Vagina (tissue), 2 donors: ENCODE results near the gene AHNAK. TPM values are rescaled to one million over a fixed set of nuclear protein-coding genes. Genes with fewer than 3 reads are reported as not detected.

Experiments
- DNase-seq, 2 donors: peaks; one replicate each; pipeline ENCODE4 v3.0.0-alpha.2; 2017; ENCODE audit errors: extremely low spot score in 2 of 2
- H3K27ac ChIP-seq: fragments of 200-600 bp; sonication (generic); one replicate; pipeline ENCODE4 v1.5.1; 2019
- H3K27me3 ChIP-seq: fragments of 200-600 bp; sonication (generic); one replicate; pipeline ENCODE4 v1.5.1; 2019
- H3K36me3 ChIP-seq, 2 donors: fragments of 200-600 bp; sonication (generic); one replicate each; pipeline ENCODE4 v1.5.1; 2017 to 2019
- H3K4me1 ChIP-seq: fragments of 200-600 bp; sonication (generic); one replicate; pipeline ENCODE4 v1.5.1; 2019
- H3K4me3 ChIP-seq, 2 donors: fragments of 200-600 bp; sonication (generic); 1 replicate in 1 of 2; 2 replicates in 1 of 2; pipeline ENCODE4 v1.5.1; 2016 to 2019
- H3K9me3 ChIP-seq: fragments of 200-600 bp; sonication (generic); one replicate; pipeline ENCODE4 v1.5.1; 2019
- CTCF ChIP-seq, 3 experiments: fragments of 450-650 bp in 2 of 3; fragments of 200-600 bp in 1 of 3; sonication (generic) in 1 of 3; IDR thresholded peaks; one replicate each; pipeline ENCODE4 v1.5.1; 2017 to 2019; ENCODE audit warnings: antibody characterized with exemption in 3 of 3, mild to moderate bottlenecking in 2 of 3, moderate library complexity in 2 of 3
- POLR2A ChIP-seq, 2 donors: fragments of 450-650 bp; IDR thresholded peaks; one replicate each; pipeline ENCODE4 v1.6.1; 2017; ENCODE audit warnings: antibody characterized with exemption in 2 of 2, mild to moderate bottlenecking in 2 of 2, moderate library complexity in 2 of 2
- POLR2AphosphoS5 ChIP-seq, 2 donors: sonication (generic); formaldehyde crosslinking; IDR thresholded peaks; one replicate each; pipeline ENCODE4 v1.9.0; 2017; ENCODE audit warnings: antibody characterized with exemption in 2 of 2, mild to moderate bottlenecking in 2 of 2, low read depth in 1 of 2; ENCODE audit not compliant: insufficient read depth in 1 of 2
- intact Hi-C: fragments of 100-400 bp; cut with DNase I; formaldehyde crosslinking; loops from one replicate; pipeline ENCODE4 v1.15.1; 2023
- total RNA-seq: library from RNA; depleted of rRNA; stranded (reverse); fragments of >200 nt; gene quantifications from one replicate; pipeline ENCODE4 v1.2.3, GENCODE V29; 2016

AHNAK gene
- 828 TPM for total RNA-seq

GRCh38 chr11:62546244-62546928 is at the start of gene AHNAK:
AHNAK (minus strand) TSS chr11:62546806; CDS start chr11:62536098, 10,708 bp downstream.
- peak within 1 kb of the TSS; percentile 99 to 100 for H3K4me3 ChIP-seq
- DNase-seq, result peak in 1 of 2 donors; percentile 93
- H3K27me3 ChIP-seq, result no peaks in the 10 kb centered on the region
- H3K4me1 ChIP-seq, result peaks cover 75% of the 10 kb centered on the region
- no peaks in the 10 kb centered on the region for H3K36me3 ChIP-seq
- H3K27ac ChIP-seq, result peak within 1 kb of the TSS; percentile 100
- intact Hi-C loops, result no loop called here
- no peaks in the 10 kb centered on the region for H3K9me3 ChIP-seq
- TF ChIP-seq POLR2A (IDR thresholded peaks at IDR 0.05), result peak in 1 of 2 donors; percentile 93
- TF ChIP-seq CTCF (IDR thresholded peaks at IDR 0.05), result no peak
- TF ChIP-seq POLR2AphosphoS5 (IDR thresholded peaks at IDR 0.05; ENCODE audit: insufficient read depth in 1 of 2, low read depth in 1 of 2), result no peak

GRCh38 chr11:62595124-62595523 is 48.5 kb upstream of the AHNAK start:
- intact Hi-C loops, result no loop called here
- Histone ChIP-seq H3K36me3 (peaks cover 0 to 44% of the 10 kb centered on the region in 2 donors), H3K27ac (no peak overlapping the region), H3K9me3 (no peaks in the 10 kb centered on the region), H3K4me1 (peaks cover 43% of the 10 kb centered on the region), H3K4me3 (no peak overlapping the region), H3K27me3 (no peaks in the 10 kb centered on the region)
- DNase-seq, result no peak
- no peak for TF ChIP-seq POLR2A (IDR thresholded peaks at IDR 0.05)
- TF ChIP-seq POLR2AphosphoS5 (IDR thresholded peaks at IDR 0.05; ENCODE audit: insufficient read depth in 1 of 2, low read depth in 1 of 2), result no peak
- TF ChIP-seq CTCF (IDR thresholded peaks at IDR 0.05), result no peak

GRCh38 chr11:62593434-62594044 is 46.9 kb upstream of the AHNAK start:
- Histone ChIP-seq H3K4me1 (peaks cover 32% of the 10 kb centered on the region), H3K9me3 (no peaks in the 10 kb centered on the region), H3K27ac (no peak overlapping the region), H3K36me3 (peaks cover 0 to 48% of the 10 kb centered on the region in 2 donors), H3K4me3 (no peak overlapping the region), H3K27me3 (no peaks in the 10 kb centered on the region)
- intact Hi-C loops, result no loop called here
- TF ChIP-seq CTCF (IDR thresholded peaks at IDR 0.05) (peak; percentile 18 to 56 (median 22)), POLR2AphosphoS5 (IDR thresholded peaks at IDR 0.05; ENCODE audit: insufficient read depth in 1 of 2, low read depth in 1 of 2) (no peak)
- DNase-seq, result no peak

GRCh38 chr11:62592989-62593421 is 46.4 kb upstream of the AHNAK start:
- H3K27me3 ChIP-seq, result no peaks in the 10 kb centered on the region
- intact Hi-C loops, result no loop called here
- H3K9me3 ChIP-seq, result no peaks in the 10 kb centered on the region
- no peak for TF ChIP-seq POLR2A (IDR thresholded peaks at IDR 0.05)
- TF ChIP-seq CTCF (IDR thresholded peaks at IDR 0.05), result no peak
- TF ChIP-seq POLR2AphosphoS5 (IDR thresholded peaks at IDR 0.05; ENCODE audit: insufficient read depth in 1 of 2, low read depth in 1 of 2), result no peak
- H3K27ac ChIP-seq, result peak overlapping the region; percentile 94
- H3K4me3 ChIP-seq, result no peak overlapping the region
- H3K4me1 ChIP-seq, result peaks cover 29% of the 10 kb centered on the region
- peaks cover 0 to 49% of the 10 kb centered on the region in 2 donors for H3K36me3 ChIP-seq
- DNase-seq, result no peak
